GM23338 (cell line): ENCODE measurements around the gene ZGPAT. TPM values are rescaled to one million over a fixed set of nuclear protein-coding genes. Genes with fewer than 3 reads are reported as not detected.

Experiments
- ATAC-seq: fragments of 200-7000 bp; cut with Tn5 transposase; 3 replicates; pipeline ENCODE4 v1.9.1; 2020
- DNase-seq: peaks from one replicate; pipeline ENCODE4 v3.0.0-alpha.2; 2015; ENCODE audit warnings: low spot score
- H2AFZ ChIP-seq: fragments of 200-600 bp; sonication (generic); 2 replicates; pipeline ENCODE4 v1.8.0; 2016; ENCODE audit warnings: antibody characterized with exemption, mild to moderate bottlenecking, moderate library complexity
- H3F3A ChIP-seq: fragments of 200-600 bp; sonication (generic); replicated peaks from 2 replicates; pipeline ENCODE4 v1.8.0; 2017; ENCODE audit warnings: antibody characterized with exemption, mixed run types, low read depth
- H3K27ac ChIP-seq: fragments of 200-600 bp; sonication (generic); 2 replicates; pipeline ENCODE4 v1.6.1; 2016; ENCODE audit warnings: low read depth
- H3K27me3 ChIP-seq: fragments of 200-600 bp; sonication (generic); 2 replicates; pipeline ENCODE4 v1.8.0; 2016; ENCODE audit warnings: mild to moderate bottlenecking, mixed run types, moderate library complexity; ENCODE audit not compliant: insufficient read depth
- H3K36me3 ChIP-seq: fragments of 200-600 bp; sonication (generic); 2 replicates; pipeline ENCODE4 v1.8.0; 2016; ENCODE audit warnings: mild to moderate bottlenecking; ENCODE audit not compliant: insufficient read depth
- H3K4me1 ChIP-seq: fragments of 200-600 bp; sonication (generic); 2 replicates; pipeline ENCODE4 v1.8.0; 2016; ENCODE audit warnings: mild to moderate bottlenecking, moderate library complexity; ENCODE audit not compliant: insufficient read depth
- H3K4me2 ChIP-seq: fragments of 200-600 bp; sonication (generic); 2 replicates; pipeline ENCODE4 v1.7.1; 2017; ENCODE audit warnings: mixed run types
- H3K4me3 ChIP-seq: fragments of 200-600 bp; sonication (generic); 2 replicates; pipeline ENCODE4 v1.6.1; 2016; ENCODE audit warnings: mixed run types
- H3K79me2 ChIP-seq: fragments of 200-600 bp; sonication (generic); replicated peaks from 2 replicates; pipeline ENCODE4 v1.8.0; 2017; ENCODE audit warnings: mild to moderate bottlenecking; ENCODE audit not compliant: insufficient read depth
- H3K9me2 ChIP-seq: fragments of 200-600 bp; sonication (generic); 2 replicates; pipeline ENCODE4 v1.8.0; 2017; ENCODE audit not compliant: insufficient read depth
- H4K20me1 ChIP-seq: fragments of 200-600 bp; sonication (generic); replicated peaks from 2 replicates; pipeline ENCODE4 v1.8.0; 2017; ENCODE audit warnings: mild to moderate bottlenecking; ENCODE audit not compliant: insufficient read depth
- H3K27ac Mint-ChIP-seq: 2 replicates; pipeline ENCODE4 v1.8.0; 2020; ENCODE audit warnings: inconsistent platforms, mild to moderate bottlenecking, moderate library complexity, mixed read lengths
- H3K27me3 Mint-ChIP-seq: 3 replicates; pipeline ENCODE4 v1.8.0; 2022; ENCODE audit warnings: low read depth, mild to moderate bottlenecking, moderate library complexity, mixed read lengths, inconsistent platforms; ENCODE audit not compliant: insufficient read depth, poor library complexity
- H3K36me3 Mint-ChIP-seq: 3 replicates; pipeline ENCODE4 v1.8.0; 2021; ENCODE audit warnings: low read depth, mild to moderate bottlenecking, inconsistent platforms, moderate library complexity, mixed read lengths
- H3K4me1 Mint-ChIP-seq: 3 replicates; pipeline ENCODE4 v1.8.0; 2020; ENCODE audit warnings: mild to moderate bottlenecking, inconsistent platforms, mixed read lengths
- H3K4me3 Mint-ChIP-seq: 3 replicates; pipeline ENCODE4 v1.8.0; 2021; ENCODE audit warnings: moderate library complexity, mild to moderate bottlenecking, inconsistent platforms, mixed read lengths
- H3K9me3 Mint-ChIP-seq: 3 replicates; pipeline ENCODE4 v1.8.0; 2020; ENCODE audit warnings: moderate library complexity, mild to moderate bottlenecking, inconsistent platforms, mixed read lengths
- NANOG ChIP-seq: IDR thresholded peaks from 2 replicates; pipeline ENCODE4 v1.6.1; 2016; ENCODE audit warnings: antibody characterized with exemption, borderline replicate concordance
- ZNF114 ChIP-seq: fragments of 250-450 bp; sonication (Bioruptor Pico); IDR thresholded peaks from 2 replicates; pipeline ENCODE4 v1.5.0; 2020; ENCODE audit warnings: mild to moderate bottlenecking, moderate library complexity
- ZNF331 ChIP-seq: fragments of 250-450 bp; sonication (Bioruptor Pico); IDR thresholded peaks from 2 replicates; pipeline ENCODE4 v1.5.0; 2020; ENCODE audit warnings: low read depth, mild to moderate bottlenecking, moderate library complexity
- polyA plus RNA-seq: library from polyadenylated mRNA; unstranded; fragments of >200 nt; fragmentation: Nextera tagmentation; extraction: Ambion mirVana; gene quantifications from 2 replicates; pipeline ENCODE4 v1.2.1, GENCODE V29; 2016
- total RNA-seq: library from RNA; depleted of rRNA; stranded (reverse); fragments of >200 nt; shearing (Covaris generic); gene quantifications from 2 replicates; pipeline ENCODE4 v1.2.3, GENCODE V29; 2014
- TF ChIP-seq, protein P1 (sequence below): fragments of 250-450 bp; sonication (Bioruptor Pico); IDR thresholded peaks from 2 replicates; pipeline ENCODE4 v1.5.0; 2020; ENCODE audit warnings: mild to moderate bottlenecking, moderate library complexity
- TF ChIP-seq, protein P2 (sequence below): IDR thresholded peaks from 2 replicates; pipeline ENCODE4 v1.6.1; 2016; ENCODE audit warnings: antibody characterized with exemption

The ZGPAT gene
- total and polyA plus RNA-seq, 2 experiments from 2014 or later, result 25.0 to 39.2 TPM

DNA sequence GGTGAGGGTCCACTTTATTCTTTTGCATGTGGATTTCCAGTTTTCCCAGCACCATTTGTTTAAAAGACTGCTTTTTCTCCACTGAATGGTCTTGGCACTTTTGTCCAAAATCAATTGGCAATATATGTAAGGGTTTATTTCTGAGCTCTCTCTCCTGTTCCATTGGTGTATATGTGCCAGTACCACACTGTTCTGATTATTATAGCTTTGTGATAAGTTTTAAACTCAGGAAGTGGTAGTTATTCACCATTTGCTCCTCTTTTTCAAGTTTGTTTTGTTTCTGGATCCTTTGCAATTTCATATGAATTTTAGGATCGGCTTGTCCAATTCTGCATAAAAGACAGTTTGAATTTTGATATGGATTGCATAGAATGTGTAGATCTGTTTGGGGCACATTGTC is 4.4 kb downstream of the ZGPAT start:
- no peak for ATAC-seq
- H3K36me3 Mint-ChIP-seq, result peaks cover 54% of the 10 kb centered on the region
- Histone ChIP-seq H3K9me2 (no peaks in the 10 kb centered on the region), H2AFZ (no peak overlapping the region), H3K27me3 (no peaks in the 10 kb centered on the region), H3K36me3 (peaks cover 4% of the 10 kb centered on the region; the same call in 1 of the 2 replicates), H3K4me1 (no peaks in the 10 kb centered on the region), H3K4me2 (no peak overlapping the region), H3K27ac (no peak overlapping the region), H3K79me2 (peaks cover 87% of the 10 kb centered on the region), H3K4me3 (no peak overlapping the region), H3F3A (0 out of 2 replicates have a peak, but pooled peaks cover 12% of the 10 kb centered on the region), H4K20me1 (peaks cover 12% of the 10 kb centered on the region)
- TF ChIP-seq, protein P1, sequence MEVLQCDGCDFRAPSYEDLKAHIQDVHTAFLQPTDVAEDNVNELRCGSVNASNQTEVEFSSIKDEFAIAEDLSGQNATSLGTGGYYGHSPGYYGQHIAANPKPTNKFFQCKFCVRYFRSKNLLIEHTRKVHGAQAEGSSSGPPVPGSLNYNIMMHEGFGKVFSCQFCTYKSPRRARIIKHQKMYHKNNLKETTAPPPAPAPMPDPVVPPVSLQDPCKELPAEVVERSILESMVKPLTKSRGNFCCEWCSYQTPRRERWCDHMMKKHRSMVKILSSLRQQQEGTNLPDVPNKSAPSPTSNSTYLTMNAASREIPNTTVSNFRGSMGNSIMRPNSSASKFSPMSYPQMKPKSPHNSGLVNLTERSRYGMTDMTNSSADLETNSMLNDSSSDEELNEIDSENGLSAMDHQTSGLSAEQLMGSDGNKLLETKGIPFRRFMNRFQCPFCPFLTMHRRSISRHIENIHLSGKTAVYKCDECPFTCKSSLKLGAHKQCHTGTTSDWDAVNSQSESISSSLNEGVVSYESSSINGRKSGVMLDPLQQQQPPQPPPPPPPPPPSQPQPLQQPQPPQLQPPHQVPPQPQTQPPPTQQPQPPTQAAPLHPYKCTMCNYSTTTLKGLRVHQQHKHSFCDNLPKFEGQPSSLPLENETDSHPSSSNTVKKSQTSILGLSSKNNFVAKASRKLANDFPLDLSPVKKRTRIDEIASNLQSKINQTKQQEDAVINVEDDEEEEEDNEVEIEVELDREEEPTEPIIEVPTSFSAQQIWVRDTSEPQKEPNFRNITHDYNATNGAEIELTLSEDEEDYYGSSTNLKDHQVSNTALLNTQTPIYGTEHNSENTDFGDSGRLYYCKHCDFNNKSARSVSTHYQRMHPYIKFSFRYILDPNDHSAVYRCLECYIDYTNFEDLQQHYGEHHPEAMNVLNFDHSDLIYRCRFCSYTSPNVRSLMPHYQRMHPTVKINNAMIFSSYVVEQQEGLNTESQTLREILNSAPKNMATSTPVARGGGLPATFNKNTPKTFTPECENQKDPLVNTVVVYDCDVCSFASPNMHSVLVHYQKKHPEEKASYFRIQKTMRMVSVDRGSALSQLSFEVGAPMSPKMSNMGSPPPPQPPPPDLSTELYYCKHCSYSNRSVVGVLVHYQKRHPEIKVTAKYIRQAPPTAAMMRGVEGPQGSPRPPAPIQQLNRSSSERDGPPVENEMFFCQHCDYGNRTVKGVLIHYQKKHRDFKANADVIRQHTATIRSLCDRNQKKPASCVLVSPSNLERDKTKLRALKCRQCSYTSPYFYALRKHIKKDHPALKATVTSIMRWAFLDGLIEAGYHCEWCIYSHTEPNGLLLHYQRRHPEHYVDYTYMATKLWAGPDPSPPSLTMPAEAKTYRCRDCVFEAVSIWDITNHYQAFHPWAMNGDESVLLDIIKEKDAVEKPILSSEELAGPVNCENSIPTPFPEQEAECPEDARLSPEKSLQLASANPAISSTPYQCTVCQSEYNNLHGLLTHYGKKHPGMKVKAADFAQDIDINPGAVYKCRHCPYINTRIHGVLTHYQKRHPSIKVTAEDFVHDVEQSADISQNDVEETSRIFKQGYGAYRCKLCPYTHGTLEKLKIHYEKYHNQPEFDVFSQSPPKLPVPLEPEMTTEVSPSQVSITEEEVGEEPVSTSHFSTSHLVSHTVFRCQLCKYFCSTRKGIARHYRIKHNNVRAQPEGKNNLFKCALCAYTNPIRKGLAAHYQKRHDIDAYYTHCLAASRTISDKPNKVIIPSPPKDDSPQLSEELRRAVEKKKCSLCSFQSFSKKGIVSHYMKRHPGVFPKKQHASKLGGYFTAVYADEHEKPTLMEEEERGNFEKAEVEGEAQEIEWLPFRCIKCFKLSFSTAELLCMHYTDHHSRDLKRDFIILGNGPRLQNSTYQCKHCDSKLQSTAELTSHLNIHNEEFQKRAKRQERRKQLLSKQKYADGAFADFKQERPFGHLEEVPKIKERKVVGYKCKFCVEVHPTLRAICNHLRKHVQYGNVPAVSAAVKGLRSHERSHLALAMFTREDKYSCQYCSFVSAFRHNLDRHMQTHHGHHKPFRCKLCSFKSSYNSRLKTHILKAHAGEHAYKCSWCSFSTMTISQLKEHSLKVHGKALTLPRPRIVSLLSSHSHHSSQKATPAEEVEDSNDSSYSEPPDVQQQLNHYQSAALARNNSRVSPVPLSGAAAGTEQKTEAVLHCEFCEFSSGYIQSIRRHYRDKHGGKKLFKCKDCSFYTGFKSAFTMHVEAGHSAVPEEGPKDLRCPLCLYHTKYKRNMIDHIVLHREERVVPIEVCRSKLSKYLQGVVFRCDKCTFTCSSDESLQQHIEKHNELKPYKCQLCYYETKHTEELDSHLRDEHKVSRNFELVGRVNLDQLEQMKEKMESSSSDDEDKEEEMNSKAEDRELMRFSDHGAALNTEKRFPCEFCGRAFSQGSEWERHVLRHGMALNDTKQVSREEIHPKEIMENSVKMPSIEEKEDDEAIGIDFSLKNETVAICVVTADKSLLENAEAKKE, result no peak
- TF ChIP-seq, protein P2, sequence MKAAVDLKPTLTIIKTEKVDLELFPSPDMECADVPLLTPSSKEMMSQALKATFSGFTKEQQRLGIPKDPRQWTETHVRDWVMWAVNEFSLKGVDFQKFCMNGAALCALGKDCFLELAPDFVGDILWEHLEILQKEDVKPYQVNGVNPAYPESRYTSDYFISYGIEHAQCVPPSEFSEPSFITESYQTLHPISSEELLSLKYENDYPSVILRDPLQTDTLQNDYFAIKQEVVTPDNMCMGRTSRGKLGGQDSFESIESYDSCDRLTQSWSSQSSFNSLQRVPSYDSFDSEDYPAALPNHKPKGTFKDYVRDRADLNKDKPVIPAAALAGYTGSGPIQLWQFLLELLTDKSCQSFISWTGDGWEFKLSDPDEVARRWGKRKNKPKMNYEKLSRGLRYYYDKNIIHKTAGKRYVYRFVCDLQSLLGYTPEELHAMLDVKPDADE, result no peak
- TF ChIP-seq NANOG, result no peak
- DNase-seq, result no peak
- peaks cover 2% of the 10 kb centered on the region for H3K27me3 Mint-ChIP-seq
- no peaks in the 10 kb centered on the region for H3K9me3 Mint-ChIP-seq
- H3K4me1 Mint-ChIP-seq, result peaks cover 4% of the 10 kb centered on the region
- H3K4me3 Mint-ChIP-seq, result no peak overlapping the region
- no peak overlapping the region for H3K27ac Mint-ChIP-seq

DNA sequence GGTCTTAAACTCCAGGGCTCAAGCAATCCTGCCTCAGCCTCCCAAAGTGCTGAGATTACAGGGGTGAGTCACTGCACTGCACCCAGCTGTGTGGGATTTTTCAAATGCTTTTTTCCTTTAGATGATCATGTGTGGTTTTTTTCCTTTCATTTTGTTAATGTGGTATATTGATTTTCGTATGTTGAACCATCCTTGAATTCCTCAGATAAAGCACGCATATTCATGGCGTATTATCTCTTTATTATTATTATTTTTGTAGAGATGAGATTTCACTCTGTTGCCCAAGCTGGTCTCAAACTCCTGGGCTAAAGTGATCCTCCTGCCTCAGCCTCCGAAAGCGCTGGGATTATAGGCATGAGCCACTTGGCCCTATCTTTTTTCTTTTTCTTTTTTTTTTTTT is 7.0 kb downstream of the ZGPAT start:
- H3K36me3 ChIP-seq, result peaks cover 10% of the 10 kb centered on the region; the same call in 1 of the 2 replicates
- no peak for TF ChIP-seq ZNF331
- no peak for TF ChIP-seq ZNF114
- TF ChIP-seq, protein P1, result no peak

More for the DNA sequence above, 7.0 kb downstream of the ZGPAT start:
- Histone ChIP-seq H3K27me3 (no peaks in the 10 kb centered on the region), H3K9me2 (no peaks in the 10 kb centered on the region), H3K79me2 (peaks cover 94% of the 10 kb centered on the region), H3K27ac (no peak overlapping the region), H3F3A (0 out of 2 replicates have a peak, but pooled peaks cover 9% of the 10 kb centered on the region), H4K20me1 (peaks cover 13% of the 10 kb centered on the region), H3K4me1 (no peaks in the 10 kb centered on the region), H3K4me3 (no peak overlapping the region), H3K4me2 (no peak overlapping the region), H2AFZ (no peak overlapping the region)
- ATAC-seq (no peak), DNase-seq (no peak)
- no peak overlapping the region for H3K4me3 Mint-ChIP-seq
- H3K27me3 Mint-ChIP-seq, result peaks cover 3% of the 10 kb centered on the region
- H3K27ac Mint-ChIP-seq, result no peak overlapping the region
- peaks cover 62% of the 10 kb centered on the region for H3K36me3 Mint-ChIP-seq
- no peaks in the 10 kb centered on the region; the same call in 2 of the 3 replicates for H3K4me1 Mint-ChIP-seq
- no peaks in the 10 kb centered on the region for H3K9me3 Mint-ChIP-seq
